ENCODE measurements around the gene PLXDC1.

PLXDC1 gene

DNA sequence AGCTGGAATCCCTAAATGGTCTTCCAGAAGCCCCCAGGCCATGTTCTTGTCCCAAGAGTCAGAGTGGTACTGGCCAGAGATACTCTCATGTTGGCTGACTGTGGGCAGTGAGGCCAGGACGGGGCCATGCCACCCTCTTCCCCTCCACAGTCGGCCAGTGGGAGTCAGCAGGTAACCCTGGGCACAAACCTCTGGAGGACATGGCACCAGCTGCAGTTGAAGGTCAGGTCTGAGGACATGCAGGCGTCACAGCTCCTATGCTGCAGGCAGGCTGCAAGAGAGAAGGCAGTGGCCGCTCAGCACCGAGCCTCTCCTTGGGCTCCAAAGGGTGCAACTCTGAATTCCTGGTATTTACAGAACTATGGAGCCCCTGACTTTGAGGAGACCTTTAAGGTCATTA is 68.2 kb downstream of the PLXDC1 start:
- Histone ChIP-seq H3K9ac (ENCODE audit: low read depth, low read length) (no peak overlapping the region), H3K4me1 (ENCODE audit: insufficient read depth, low read length) (peaks cover 13% of the 10 kb centered on the region; the same call in 1 of the 2 replicates), H3K36me3 (ENCODE audit: insufficient read depth, low read depth, low read length) (no peaks in the 10 kb centered on the region), H3K27ac (ENCODE audit: low read length) (no peak overlapping the region), H3K4me3 (ENCODE audit: low read length) (no peak overlapping the region), H3K27me3 (ENCODE audit: insufficient read depth, low read length) (no peaks in the 10 kb centered on the region), H3K9me3 (ENCODE audit: insufficient read depth, low read depth, low read length) (no peaks in the 10 kb centered on the region)

DNA sequence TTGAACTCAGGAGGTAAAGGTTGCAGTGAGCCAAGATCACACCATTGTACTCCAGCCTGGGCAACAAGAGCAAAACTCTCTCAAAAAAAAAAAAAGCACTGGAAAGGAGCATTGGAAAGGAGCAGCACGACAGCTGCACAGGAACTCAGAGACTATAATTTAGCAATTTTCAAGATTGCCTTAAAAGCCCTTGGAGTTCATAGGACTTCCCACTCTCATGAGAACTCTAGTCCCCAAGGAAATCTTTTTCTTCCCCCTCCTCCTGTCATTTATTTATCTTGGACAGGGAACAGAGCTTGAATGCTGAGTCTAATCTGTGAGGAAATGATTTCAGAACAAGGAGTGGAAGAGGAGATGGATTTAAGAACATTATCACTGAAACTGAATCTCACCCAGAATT is 69.0 kb downstream of the PLXDC1 start:
- Histone ChIP-seq H3K4me3 (ENCODE audit: low read length) (no peak overlapping the region), H3K9me3 (ENCODE audit: insufficient read depth, low read depth, low read length) (no peaks in the 10 kb centered on the region), H3K36me3 (ENCODE audit: insufficient read depth, low read depth, low read length) (no peaks in the 10 kb centered on the region), H3K27me3 (ENCODE audit: insufficient read depth, low read length) (no peaks in the 10 kb centered on the region), H3K4me1 (ENCODE audit: insufficient read depth, low read length) (peaks cover 13% of the 10 kb centered on the region; the same call in 1 of the 2 replicates), H3K9ac (ENCODE audit: low read depth, low read length) (no peak overlapping the region), H3K27ac (ENCODE audit: low read length) (no peak overlapping the region)

DNA sequence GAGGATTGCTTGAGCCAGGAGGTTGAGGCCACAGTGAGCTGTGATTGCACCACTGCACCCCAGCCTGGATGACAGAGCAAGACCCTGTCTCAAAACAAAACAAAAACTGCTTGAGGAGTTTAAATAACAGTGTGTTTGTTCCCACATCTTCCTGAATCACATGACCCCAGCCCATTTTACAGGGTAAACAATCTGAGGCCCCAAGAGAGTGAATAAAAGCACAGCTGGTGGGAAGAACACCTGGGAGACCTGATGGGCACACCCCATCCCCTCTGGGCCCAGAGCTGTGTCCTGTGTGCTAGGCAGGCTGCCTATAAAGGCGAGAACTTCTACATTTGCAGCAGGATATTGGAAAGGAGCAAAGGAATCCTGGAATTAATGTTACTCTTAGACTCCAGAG is 69.6 kb downstream of the PLXDC1 start:
- Histone ChIP-seq H3K36me3 (ENCODE audit: insufficient read depth, low read depth, low read length) (no peaks in the 10 kb centered on the region), H3K4me1 (ENCODE audit: insufficient read depth, low read length) (peaks cover 13% of the 10 kb centered on the region; the same call in 1 of the 2 replicates), H3K4me3 (ENCODE audit: low read length) (no peak overlapping the region), H3K27me3 (ENCODE audit: insufficient read depth, low read length) (no peaks in the 10 kb centered on the region), H3K9me3 (ENCODE audit: insufficient read depth, low read depth, low read length) (no peaks in the 10 kb centered on the region), H3K9ac (ENCODE audit: low read depth, low read length) (no peak overlapping the region), H3K27ac (ENCODE audit: low read length) (no peak overlapping the region)

- no peak overlapping the region for H3K9ac ChIP-seq (ENCODE audit: low read depth, low read length)
- peaks cover 13% of the 10 kb centered on the region; the same call in 1 of the 2 replicates for H3K4me1 ChIP-seq (ENCODE audit: insufficient read depth, low read length)
- H3K27ac ChIP-seq (ENCODE audit: low read length), result no peak overlapping the region
- no peak overlapping the region for H3K4me3 ChIP-seq (ENCODE audit: low read length)
- H3K36me3 ChIP-seq (ENCODE audit: insufficient read depth, low read depth, low read length), result no peaks in the 10 kb centered on the region
- no peaks in the 10 kb centered on the region for H3K9me3 ChIP-seq (ENCODE audit: insufficient read depth, low read depth, low read length)
- H3K27me3 ChIP-seq (ENCODE audit: insufficient read depth, low read length), result no peaks in the 10 kb centered on the region
Measured at GRCh38 chr17:39080421-39081078, 70.9 kb downstream of the PLXDC1 start.

GRCh38 chr17:39079836-39080235 is 71.6 kb downstream of the PLXDC1 start:
- H3K9ac ChIP-seq (ENCODE audit: low read depth, low read length), result no peak overlapping the region
- H3K4me3 ChIP-seq (ENCODE audit: low read length), result no peak overlapping the region
- H3K9me3 ChIP-seq (ENCODE audit: insufficient read depth, low read depth, low read length), result no peaks in the 10 kb centered on the region
- no peaks in the 10 kb centered on the region for H3K36me3 ChIP-seq (ENCODE audit: insufficient read depth, low read depth, low read length)
- no peaks in the 10 kb centered on the region for H3K27me3 ChIP-seq (ENCODE audit: insufficient read depth, low read length)
- H3K4me1 ChIP-seq (ENCODE audit: insufficient read depth, low read length), result peaks cover 13% of the 10 kb centered on the region; the same call in 1 of the 2 replicates
- no peak overlapping the region for H3K27ac ChIP-seq (ENCODE audit: low read length)

- H3K27ac ChIP-seq (ENCODE audit: low read length), result no peak overlapping the region
- no peaks in the 10 kb centered on the region for H3K36me3 ChIP-seq (ENCODE audit: insufficient read depth, low read depth, low read length)
- H3K9ac ChIP-seq (ENCODE audit: low read depth, low read length), result no peak overlapping the region
- H3K27me3 ChIP-seq (ENCODE audit: insufficient read depth, low read length), result no peaks in the 10 kb centered on the region
- no peaks in the 10 kb centered on the region for H3K9me3 ChIP-seq (ENCODE audit: insufficient read depth, low read depth, low read length)
- peaks cover 13% of the 10 kb centered on the region; the same call in 1 of the 2 replicates for H3K4me1 ChIP-seq (ENCODE audit: insufficient read depth, low read length)
- no peak overlapping the region for H3K4me3 ChIP-seq (ENCODE audit: low read length)
Measured at GRCh38 chr17:39077866-39078265, 73.6 kb downstream of the PLXDC1 start.

DNA sequence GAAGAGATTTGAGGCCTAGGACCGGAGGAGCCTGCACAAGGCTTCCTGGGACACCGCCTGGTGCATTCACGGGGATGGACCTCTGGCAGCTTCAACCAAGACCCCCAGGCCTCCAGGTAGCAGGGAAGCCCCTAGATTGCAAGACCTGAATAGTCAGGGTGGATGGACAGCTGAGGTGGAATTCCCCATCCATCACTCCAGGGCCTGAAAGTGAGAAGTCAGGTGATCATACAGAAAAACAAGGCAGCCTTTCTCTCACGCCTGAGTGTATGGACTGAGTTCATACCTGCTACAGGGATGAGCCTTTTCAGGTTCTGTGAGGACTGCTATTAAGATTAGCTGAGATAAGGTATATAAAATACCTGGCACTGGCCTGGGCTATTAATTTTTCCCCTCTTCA is 74.2 kb downstream of the PLXDC1 start:
- Histone ChIP-seq H3K4me3 (ENCODE audit: low read length) (no peak overlapping the region), H3K9me3 (ENCODE audit: insufficient read depth, low read depth, low read length) (no peaks in the 10 kb centered on the region), H3K4me1 (ENCODE audit: insufficient read depth, low read length) (peaks cover 13% of the 10 kb centered on the region; the same call in 1 of the 2 replicates), H3K27me3 (ENCODE audit: insufficient read depth, low read length) (no peaks in the 10 kb centered on the region), H3K36me3 (ENCODE audit: insufficient read depth, low read depth, low read length) (no peaks in the 10 kb centered on the region), H3K27ac (ENCODE audit: low read length) (no peak overlapping the region), H3K9ac (ENCODE audit: low read depth, low read length) (no peak overlapping the region)

GRCh38 chr17:39074676-39075075 is 76.8 kb downstream of the PLXDC1 start:
- Histone ChIP-seq H3K9me3 (ENCODE audit: insufficient read depth, low read depth, low read length) (no peaks in the 10 kb centered on the region), H3K4me1 (ENCODE audit: insufficient read depth, low read length) (no peaks in the 10 kb centered on the region), H3K36me3 (ENCODE audit: insufficient read depth, low read depth, low read length) (no peaks in the 10 kb centered on the region), H3K27ac (ENCODE audit: low read length) (no peak overlapping the region), H3K4me3 (ENCODE audit: low read length) (no peak overlapping the region), H3K27me3 (ENCODE audit: insufficient read depth, low read length) (no peaks in the 10 kb centered on the region), H3K9ac (ENCODE audit: low read depth, low read length) (no peak overlapping the region)

DNA sequence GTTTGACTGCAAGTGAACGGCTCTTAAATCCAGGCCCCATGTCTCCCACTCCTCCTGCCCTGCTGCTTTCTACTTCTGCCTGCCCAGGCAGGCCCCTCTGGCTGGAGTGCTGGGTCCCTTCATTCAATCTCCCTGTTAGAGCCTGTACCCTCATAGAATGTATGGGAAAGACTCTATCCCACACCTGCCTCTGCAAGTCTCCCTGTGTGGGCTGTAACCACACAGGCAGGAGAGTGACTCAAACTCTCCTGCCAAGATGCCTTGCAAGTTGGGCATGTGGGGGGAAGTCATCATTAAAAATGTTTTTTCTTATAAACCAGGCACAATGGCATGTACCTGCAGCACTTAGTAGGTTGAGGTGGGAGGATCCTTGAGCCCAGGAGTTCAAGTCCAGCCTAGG is 77.5 kb downstream of the PLXDC1 start:
- Histone ChIP-seq H3K36me3 (ENCODE audit: insufficient read depth, low read depth, low read length) (no peaks in the 10 kb centered on the region), H3K27me3 (ENCODE audit: insufficient read depth, low read length) (no peaks in the 10 kb centered on the region), H3K9me3 (ENCODE audit: insufficient read depth, low read depth, low read length) (no peaks in the 10 kb centered on the region), H3K4me1 (ENCODE audit: insufficient read depth, low read length) (no peaks in the 10 kb centered on the region), H3K4me3 (ENCODE audit: low read length) (no peak overlapping the region), H3K9ac (ENCODE audit: low read depth, low read length) (no peak overlapping the region), H3K27ac (ENCODE audit: low read length) (no peak overlapping the region)

GRCh38 chr17:39073353-39073752 is 78.1 kb downstream of the PLXDC1 start:
- Histone ChIP-seq H3K27ac (ENCODE audit: low read length) (no peak overlapping the region), H3K36me3 (ENCODE audit: insufficient read depth, low read depth, low read length) (no peaks in the 10 kb centered on the region)

DNA sequence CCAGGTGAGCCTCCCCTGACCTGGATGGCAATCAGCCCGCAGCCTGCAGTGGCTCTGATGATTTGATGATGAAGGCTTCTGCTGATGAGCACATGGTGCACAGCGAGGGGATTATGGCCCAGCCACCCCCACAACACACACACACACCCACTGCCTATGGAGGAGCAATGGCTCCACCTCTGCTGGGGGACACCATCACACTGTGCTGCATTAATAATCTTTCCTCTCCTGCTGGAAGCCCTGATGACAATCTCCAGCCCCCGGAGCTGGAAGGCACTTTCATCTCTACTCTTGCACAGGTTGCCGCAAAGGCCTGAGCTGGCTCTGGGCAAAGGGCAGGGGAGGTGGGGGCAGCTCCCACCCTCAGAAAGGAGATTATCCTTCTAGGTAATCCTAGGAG is 79.9 kb downstream of the PLXDC1 start:
- no peaks in the 10 kb centered on the region for H3K9me3 ChIP-seq (ENCODE audit: insufficient read depth, low read depth, low read length)
- H3K4me1 ChIP-seq (ENCODE audit: insufficient read depth, low read length), result no peaks in the 10 kb centered on the region
- H3K4me3 ChIP-seq (ENCODE audit: low read length), result no peak overlapping the region
- H3K27ac ChIP-seq (ENCODE audit: low read length), result no peak overlapping the region
- H3K27me3 ChIP-seq (ENCODE audit: insufficient read depth, low read length), result no peaks in the 10 kb centered on the region
- H3K36me3 ChIP-seq (ENCODE audit: insufficient read depth, low read depth, low read length), result no peaks in the 10 kb centered on the region
- H3K9ac ChIP-seq (ENCODE audit: low read depth, low read length), result no peak overlapping the region

More at GRCh38 chr17:39073353-39073752, 78.1 kb downstream of the PLXDC1 start:
- H3K4me3 ChIP-seq (ENCODE audit: low read length), result no peak overlapping the region
- no peaks in the 10 kb centered on the region for H3K27me3 ChIP-seq (ENCODE audit: insufficient read depth, low read length)
- H3K4me1 ChIP-seq (ENCODE audit: insufficient read depth, low read length), result no peaks in the 10 kb centered on the region
- no peaks in the 10 kb centered on the region for H3K9me3 ChIP-seq (ENCODE audit: insufficient read depth, low read depth, low read length)
- H3K9ac ChIP-seq (ENCODE audit: low read depth, low read length), result no peak overlapping the region

DNA sequence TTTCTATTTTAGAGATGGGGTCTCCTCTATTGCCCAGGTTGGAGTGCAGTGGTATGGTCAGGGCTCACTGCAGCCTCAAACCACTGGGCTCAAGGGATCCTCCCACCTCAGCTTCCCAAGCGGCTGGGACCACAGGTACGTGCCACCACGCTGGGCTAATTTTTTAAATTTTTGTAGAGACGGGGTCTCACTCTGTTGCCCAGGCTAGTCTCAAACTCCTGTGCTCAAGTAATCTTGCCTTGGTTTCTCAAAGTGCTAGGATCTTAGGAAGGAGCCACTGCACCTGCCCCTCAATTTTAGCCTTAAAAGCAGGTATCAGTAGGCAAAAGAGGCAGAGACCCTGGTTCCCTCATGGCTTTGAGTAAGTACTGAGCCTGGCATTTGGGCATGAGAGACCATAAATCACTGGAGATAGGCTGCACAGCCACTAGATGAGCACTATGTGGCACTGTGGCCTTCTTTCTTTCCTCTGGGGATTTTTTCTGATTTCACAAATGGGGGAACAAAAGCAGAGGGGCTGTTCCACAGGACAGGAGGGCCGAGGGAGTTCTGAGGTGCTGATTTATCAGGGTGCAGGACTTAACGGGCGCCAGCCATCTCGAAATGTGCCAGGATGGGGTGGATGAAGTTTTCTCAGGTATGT is 82.2 kb downstream of the PLXDC1 start:
- Histone ChIP-seq H3K27me3 (ENCODE audit: insufficient read depth, low read length) (no peaks in the 10 kb centered on the region), H3K4me3 (ENCODE audit: low read length) (no peak overlapping the region), H3K9me3 (ENCODE audit: insufficient read depth, low read depth, low read length) (no peaks in the 10 kb centered on the region), H3K36me3 (ENCODE audit: insufficient read depth, low read depth, low read length) (no peaks in the 10 kb centered on the region), H3K4me1 (ENCODE audit: insufficient read depth, low read length) (no peaks in the 10 kb centered on the region), H3K9ac (ENCODE audit: low read depth, low read length) (no peak overlapping the region), H3K27ac (ENCODE audit: low read length) (no peak overlapping the region)

Data from iPS-20b (cell line).